Stomach (tissue), 4 donors: Measurements from ENCODE around the gene CLTCL1.

Source experiments
- EP300 ChIP-seq: sonication (generic); formaldehyde crosslinking; IDR thresholded peaks from one replicate; pipeline ENCODE4 v1.6.1; 2017; ENCODE audit warnings: antibody characterized with exemption
- POLR2A ChIP-seq, 4 donors: fragments of 450-650 bp; IDR thresholded peaks; one replicate each; pipeline ENCODE4 v1.6.1; 2016; ENCODE audit warnings: antibody characterized with exemption in 4 of 4, control low read depth in 2 of 4, mild to moderate bottlenecking in 1 of 4, moderate library complexity in 1 of 4
- POLR2AphosphoS5 ChIP-seq, 3 donors: sonication (generic); formaldehyde crosslinking; IDR thresholded peaks; one replicate each; pipeline ENCODE4 v1.6.1; 2016; ENCODE audit warnings: antibody characterized with exemption in 3 of 3
- TF ChIP-seq, protein P1 (sequence below), 7 experiments: fragments of 450-650 bp in 4 of 7; fragments of 200-600 bp in 3 of 7; sonication (generic) in 3 of 7; IDR thresholded peaks; one replicate each; pipeline ENCODE4 v1.5.1; 2016 to 2019; ENCODE audit warnings: antibody characterized with exemption in 7 of 7, control low read depth in 2 of 7, mild to moderate bottlenecking in 1 of 7

DNA sequence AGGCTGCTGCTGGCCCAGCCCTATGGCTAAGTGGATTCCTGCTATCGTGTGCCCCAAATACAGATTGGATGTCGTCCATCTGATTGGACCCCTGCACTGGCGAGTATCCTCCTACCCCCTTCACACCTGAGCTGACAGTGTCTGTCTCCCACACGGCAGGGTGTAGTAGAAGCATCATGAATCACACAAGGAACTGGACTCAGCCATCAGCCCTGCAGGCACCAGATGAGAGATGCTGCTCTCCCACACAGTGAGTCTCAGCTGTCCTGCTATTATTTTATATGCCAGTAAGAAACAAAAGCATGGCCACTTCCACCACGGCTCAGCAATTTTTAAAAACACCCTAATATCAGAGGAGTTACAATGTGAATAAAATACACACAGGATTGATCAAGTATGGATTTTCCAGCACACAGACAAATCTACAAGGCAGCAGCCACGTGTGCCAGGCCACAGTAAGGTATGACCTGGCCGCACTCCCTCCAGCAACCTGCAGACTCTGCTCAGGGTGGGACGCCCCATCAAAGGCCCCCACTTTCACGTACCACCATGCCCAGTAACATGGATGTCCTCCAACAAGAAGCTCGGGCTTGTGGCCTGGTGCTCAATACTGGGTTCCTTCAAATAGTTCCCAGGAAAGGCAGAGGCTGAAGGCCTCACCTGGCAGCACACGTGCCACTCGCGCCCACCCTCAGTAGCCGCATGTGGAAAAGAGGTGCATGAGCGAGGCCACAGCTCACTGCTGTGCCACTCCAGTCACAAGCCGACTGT lies 96.6 kb downstream of the CLTCL1 start:
- TF ChIP-seq POLR2A (IDR thresholded peaks at IDR 0.05) (no peak), POLR2AphosphoS5 (IDR thresholded peaks at IDR 0.05) (no peak), EP300 (no peak)
- TF ChIP-seq, protein P1, sequence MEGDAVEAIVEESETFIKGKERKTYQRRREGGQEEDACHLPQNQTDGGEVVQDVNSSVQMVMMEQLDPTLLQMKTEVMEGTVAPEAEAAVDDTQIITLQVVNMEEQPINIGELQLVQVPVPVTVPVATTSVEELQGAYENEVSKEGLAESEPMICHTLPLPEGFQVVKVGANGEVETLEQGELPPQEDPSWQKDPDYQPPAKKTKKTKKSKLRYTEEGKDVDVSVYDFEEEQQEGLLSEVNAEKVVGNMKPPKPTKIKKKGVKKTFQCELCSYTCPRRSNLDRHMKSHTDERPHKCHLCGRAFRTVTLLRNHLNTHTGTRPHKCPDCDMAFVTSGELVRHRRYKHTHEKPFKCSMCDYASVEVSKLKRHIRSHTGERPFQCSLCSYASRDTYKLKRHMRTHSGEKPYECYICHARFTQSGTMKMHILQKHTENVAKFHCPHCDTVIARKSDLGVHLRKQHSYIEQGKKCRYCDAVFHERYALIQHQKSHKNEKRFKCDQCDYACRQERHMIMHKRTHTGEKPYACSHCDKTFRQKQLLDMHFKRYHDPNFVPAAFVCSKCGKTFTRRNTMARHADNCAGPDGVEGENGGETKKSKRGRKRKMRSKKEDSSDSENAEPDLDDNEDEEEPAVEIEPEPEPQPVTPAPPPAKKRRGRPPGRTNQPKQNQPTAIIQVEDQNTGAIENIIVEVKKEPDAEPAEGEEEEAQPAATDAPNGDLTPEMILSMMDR (IDR thresholded peaks at IDR 0.05) = no peak
